ENCODE data around the gene OPCML.

- TF ChIP-seq CTCF (IDR thresholded peaks at IDR 0.05) (no peak), POLR2A (IDR thresholded peaks at IDR 0.05) (no peak), POLR2AphosphoS5 (IDR thresholded peaks at IDR 0.05) (no peak)
Measured at GRCh38 chr11:133302056-133302455, 230.2 kb downstream of the OPCML start.

Data from transverse colon (tissue), 4 donors.